OCI-LY7 (cell line): ENCODE results near the gene DSCAM. TPM values are rescaled to one million over a fixed set of nuclear protein-coding genes. Genes with fewer than 3 reads are reported as not detected.

Experiments used
- BruUV-seq: library from RNA; stranded (reverse); fragments of 400-500 nt; replicated peaks from 2 replicates; lab custom pipeline; 2021; lab: Mats Ljungman, UMichigan
- CTCF ChIA-PET: fragments of 300-600 bp; sonication (Branson Sonifier 250); formaldehyde crosslinking; loops from one replicate; lab custom pipeline; 2022; ENCODE audit warnings: antibody characterized with exemption; ENCODE audit not compliant: unreplicated experiment; lab: Charles Lee
- POLR2A ChIA-PET: fragments of 300-600 bp; sonication (Branson Sonifier 250); formaldehyde crosslinking; loops from one replicate; lab custom pipeline; 2022; ENCODE audit warnings: antibody characterized with exemption; lab: Charles Lee
- DNase-seq: peaks from one replicate; pipeline ENCODE4 v3.0.0-alpha.2; 2015; ENCODE audit warnings: low spot score
- H2AFZ ChIP-seq: fragments of 200-600 bp; sonication (generic), shearing (Covaris generic); 2 replicates; pipeline ENCODE4 v1.6.1; 2014; ENCODE audit warnings: mild to moderate bottlenecking, antibody characterized with exemption, low read length, moderate library complexity
- H3K27ac ChIP-seq: fragments of 200-600 bp; sonication (generic); 2 replicates; pipeline ENCODE4 v1.5.1; 2014; ENCODE audit warnings: mixed run types, low read depth, mild to moderate bottlenecking, moderate library complexity, low read length, inconsistent platforms; ENCODE audit not compliant: poor library complexity, severe bottlenecking
- H3K36me3 ChIP-seq: fragments of 200-600 bp; sonication (generic); 2 replicates; pipeline ENCODE4 v1.6.1; 2014; ENCODE audit warnings: mild to moderate bottlenecking, antibody characterized with exemption, low read length, moderate library complexity, mixed read lengths; ENCODE audit not compliant: insufficient read depth
- H3K4me1 ChIP-seq: fragments of 200-600 bp; sonication (generic); 2 replicates; pipeline ENCODE4 v1.5.1; 2014; ENCODE audit warnings: mild to moderate bottlenecking, low read length; ENCODE audit not compliant: insufficient read depth, poor library complexity, severe bottlenecking
- H3K4me2 ChIP-seq: fragments of 200-600 bp; sonication (generic); 2 replicates; pipeline ENCODE4 v1.6.1; 2014; ENCODE audit warnings: mild to moderate bottlenecking, low read length
- H3K4me3 ChIP-seq: fragments of 200-600 bp; sonication (generic); 2 replicates; pipeline ENCODE4 v1.5.1; 2014; ENCODE audit warnings: mild to moderate bottlenecking, low read depth, low read length; ENCODE audit not compliant: poor library complexity, severe bottlenecking
- H3K79me2 ChIP-seq: fragments of 200-600 bp; sonication (generic); 2 replicates; pipeline ENCODE4 v1.6.1; 2016; ENCODE audit warnings: low read depth, mild to moderate bottlenecking, low read length, moderate library complexity, mixed read lengths; ENCODE audit not compliant: insufficient read depth
- H3K9me2 ChIP-seq: fragments of 200-600 bp; sonication (generic); 2 replicates; pipeline ENCODE4 v1.6.1; 2016; ENCODE audit warnings: mild to moderate bottlenecking, low read length, mixed read lengths; ENCODE audit not compliant: insufficient read depth
- H3K9me3 ChIP-seq: fragments of 200-600 bp; sonication (generic); 2 replicates; pipeline ENCODE4 v1.6.1; 2014; ENCODE audit warnings: mild to moderate bottlenecking, mixed run types, low read length, mixed read lengths
- H4K20me1 ChIP-seq: fragments of 200-600 bp; sonication (generic); 2 replicates; pipeline ENCODE4 v1.6.1; 2014; ENCODE audit warnings: mild to moderate bottlenecking, antibody characterized with exemption, low read length, moderate library complexity, mixed read lengths; ENCODE audit not compliant: insufficient read depth
- EZH2phosphoT487 ChIP-seq: fragments of 200-600 bp; sonication (generic); IDR thresholded peaks from 2 replicates; pipeline ENCODE4 v1.6.1; 2018; ENCODE audit warnings: low read depth, borderline replicate concordance, mild to moderate bottlenecking, mixed run types, antibody characterized with exemption, low read length, moderate library complexity, mixed read lengths
- intact Hi-C: fragments of 100-400 bp; cut with micrococcal nuclease; formaldehyde crosslinking; loops from one replicate; pipeline ENCODE4 v1.10.0; 2022; ENCODE audit not compliant: unreplicated experiment
- total RNA-seq, 2 experiments: library from RNA; depleted of rRNA in 1 of 2; stranded (reverse); fragments of >200 nt in 1 of 2; shearing (Covaris generic) in 1 of 2; gene quantifications; 2 replicates each; pipeline ENCODE4 v1.2.3, GENCODE V29; 2014 to 2022
- TF ChIP-seq, protein P1 (sequence below): fragments of 200-600 bp; sonication (generic); conservative IDR thresholded peaks from 2 replicates; pipeline ENCODE4 v1.5.1; 2014; ENCODE audit warnings: mild to moderate bottlenecking, antibody characterized with exemption, low read length, moderate library complexity, mixed read lengths

The DSCAM gene
- total RNA-seq, 2 experiments from 2014 or later: not detected

DNA sequence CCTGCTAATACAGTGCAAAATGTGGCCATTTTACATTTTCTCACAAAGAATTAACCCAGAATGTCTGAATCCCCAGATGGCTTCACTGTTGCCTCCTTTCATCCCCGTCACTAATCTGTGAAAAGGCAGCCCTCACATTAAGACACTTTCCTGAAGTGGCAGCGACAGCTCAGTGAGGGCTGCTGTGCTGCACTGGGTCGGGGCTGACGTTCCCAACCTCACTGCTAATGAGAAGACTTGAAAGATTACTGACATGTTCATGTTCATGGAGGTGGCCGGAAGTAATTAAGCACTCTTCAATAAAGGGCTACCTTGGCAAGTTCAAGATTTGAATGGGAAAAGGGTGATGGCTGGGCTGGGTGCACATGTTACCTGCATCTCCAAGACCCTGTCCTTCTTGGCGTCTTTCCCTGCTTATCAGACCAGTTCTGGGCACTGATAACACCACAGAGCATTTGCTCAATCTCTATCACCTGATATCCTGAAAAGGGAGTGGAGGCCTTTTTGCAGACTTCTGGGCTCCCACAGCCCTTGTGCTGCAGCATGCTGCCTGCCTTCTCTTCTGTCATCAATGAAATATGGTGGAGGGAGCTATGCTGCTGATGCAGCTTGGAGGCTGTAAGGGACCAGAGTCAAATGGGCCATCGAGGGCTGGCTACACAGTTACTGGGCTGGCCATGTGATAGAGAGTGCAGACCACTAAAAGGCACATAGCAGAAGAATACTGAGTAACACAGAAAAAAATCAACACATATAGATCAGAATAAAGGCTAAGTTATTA, 596.3 kb downstream of the DSCAM start:
- Histone ChIP-seq H3K9me3 (no peaks in the 10 kb centered on the region), H3K27ac (no peak overlapping the region), H4K20me1 (no peaks in the 10 kb centered on the region), H2AFZ (no peak overlapping the region), H3K9me2 (no peaks in the 10 kb centered on the region), H3K36me3 (no peaks in the 10 kb centered on the region), H3K79me2 (no peaks in the 10 kb centered on the region), H3K4me2 (no peak overlapping the region), H3K4me3 (no peak overlapping the region), H3K4me1 (no peaks in the 10 kb centered on the region)
- ChIA-PET CTCF (no interaction called here), POLR2A (no interaction called here)
- TF ChIP-seq, protein P1, sequence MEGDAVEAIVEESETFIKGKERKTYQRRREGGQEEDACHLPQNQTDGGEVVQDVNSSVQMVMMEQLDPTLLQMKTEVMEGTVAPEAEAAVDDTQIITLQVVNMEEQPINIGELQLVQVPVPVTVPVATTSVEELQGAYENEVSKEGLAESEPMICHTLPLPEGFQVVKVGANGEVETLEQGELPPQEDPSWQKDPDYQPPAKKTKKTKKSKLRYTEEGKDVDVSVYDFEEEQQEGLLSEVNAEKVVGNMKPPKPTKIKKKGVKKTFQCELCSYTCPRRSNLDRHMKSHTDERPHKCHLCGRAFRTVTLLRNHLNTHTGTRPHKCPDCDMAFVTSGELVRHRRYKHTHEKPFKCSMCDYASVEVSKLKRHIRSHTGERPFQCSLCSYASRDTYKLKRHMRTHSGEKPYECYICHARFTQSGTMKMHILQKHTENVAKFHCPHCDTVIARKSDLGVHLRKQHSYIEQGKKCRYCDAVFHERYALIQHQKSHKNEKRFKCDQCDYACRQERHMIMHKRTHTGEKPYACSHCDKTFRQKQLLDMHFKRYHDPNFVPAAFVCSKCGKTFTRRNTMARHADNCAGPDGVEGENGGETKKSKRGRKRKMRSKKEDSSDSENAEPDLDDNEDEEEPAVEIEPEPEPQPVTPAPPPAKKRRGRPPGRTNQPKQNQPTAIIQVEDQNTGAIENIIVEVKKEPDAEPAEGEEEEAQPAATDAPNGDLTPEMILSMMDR: no peak
- TF ChIP-seq EZH2phosphoT487: no peak
- intact Hi-C loops: no loop called here
- no peak for DNase-seq
- BruUV-seq: no TSS peak

DNA sequence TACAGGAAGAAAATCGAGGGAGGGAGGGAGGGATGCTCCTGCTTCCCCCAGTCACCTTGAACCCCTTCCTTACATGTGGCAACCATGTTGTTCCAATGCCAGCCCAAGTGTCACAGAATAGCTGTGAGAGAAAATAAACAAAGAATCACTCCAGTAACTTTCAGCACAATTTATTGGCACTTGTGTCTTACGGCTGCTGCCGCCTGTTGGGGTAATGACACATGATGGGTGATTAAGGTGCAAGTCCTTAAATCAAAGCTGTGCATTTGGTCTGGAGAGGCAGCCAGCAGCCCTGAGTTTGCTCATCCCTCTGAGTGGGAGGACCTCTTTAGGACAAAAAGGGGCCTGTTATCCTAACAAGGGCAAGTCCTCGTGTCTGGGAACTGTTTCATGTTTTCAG, 602.0 kb downstream of the DSCAM start:
- no peak for DNase-seq
- Histone ChIP-seq H4K20me1 (no peaks in the 10 kb centered on the region), H3K9me2 (no peaks in the 10 kb centered on the region), H3K36me3 (no peaks in the 10 kb centered on the region), H3K9me3 (no peaks in the 10 kb centered on the region), H3K4me1 (no peaks in the 10 kb centered on the region), H3K4me2 (no peak overlapping the region), H2AFZ (no peak overlapping the region), H3K4me3 (no peak overlapping the region), H3K27ac (no peak overlapping the region), H3K79me2 (no peaks in the 10 kb centered on the region)
- ChIA-PET CTCF (no interaction called here), POLR2A (interaction anchor here (0.6 to 0.7 kb wide), 2 partner anchors 10 to 70 kb away, joined by 3 to 5 read pairs; no protein-coding TSS in a partner anchor)
- no TSS peak for BruUV-seq
- TF ChIP-seq, protein P1: no peak
- TF ChIP-seq EZH2phosphoT487: no peak
- intact Hi-C loops: no loop called here

DNA sequence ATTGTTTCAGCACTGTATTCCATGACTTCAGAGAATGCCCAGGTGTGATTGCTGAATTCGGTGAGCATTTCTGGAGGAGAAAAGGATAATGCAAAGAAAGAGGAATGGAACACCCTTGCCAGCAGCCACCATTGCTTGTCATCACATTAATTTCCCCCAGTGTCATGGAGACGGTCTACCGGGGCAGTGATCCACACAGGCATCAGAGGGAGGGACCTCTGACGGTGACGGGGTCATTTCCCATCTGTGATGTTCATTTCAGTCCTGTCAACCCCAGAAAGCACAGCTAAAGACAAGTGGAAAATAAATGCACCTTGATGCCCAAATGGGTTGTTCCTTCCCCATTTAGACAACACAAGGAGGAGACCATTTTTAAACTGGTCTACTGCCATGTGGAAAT, 603.3 kb downstream of the DSCAM start:
- no peak overlapping the region for H3K4me3 ChIP-seq
- H2AFZ ChIP-seq: no peak overlapping the region
- H3K9me2 ChIP-seq: no peaks in the 10 kb centered on the region
- intact Hi-C loops: no loop called here
- ChIA-PET CTCF (no interaction called here), POLR2A (no interaction called here)
- no peak overlapping the region for H3K27ac ChIP-seq
- no peaks in the 10 kb centered on the region for H3K79me2 ChIP-seq
- TF ChIP-seq, protein P1: no peak
- no peak for TF ChIP-seq EZH2phosphoT487
- no peaks in the 10 kb centered on the region for H3K4me1 ChIP-seq
- no peak for DNase-seq
- H4K20me1 ChIP-seq: no peaks in the 10 kb centered on the region
- no peak overlapping the region for H3K4me2 ChIP-seq
- no peaks in the 10 kb centered on the region for H3K9me3 ChIP-seq
- BruUV-seq: no TSS peak
- no peaks in the 10 kb centered on the region for H3K36me3 ChIP-seq
